GM12873 (cell line): Measurements from ENCODE around the gene APCDD1L.

Experiments used
- TF ChIP-seq, protein P1 (sequence below): IDR thresholded peaks from 2 replicates; pipeline ENCODE4 v1.5.1; 2012; ENCODE audit warnings: low read depth, mild to moderate bottlenecking, moderate library complexity, low read length, control low read depth; ENCODE audit not compliant: insufficient read depth; ENCODE audit errors: missing control alignments

The APCDD1L gene

DNA sequence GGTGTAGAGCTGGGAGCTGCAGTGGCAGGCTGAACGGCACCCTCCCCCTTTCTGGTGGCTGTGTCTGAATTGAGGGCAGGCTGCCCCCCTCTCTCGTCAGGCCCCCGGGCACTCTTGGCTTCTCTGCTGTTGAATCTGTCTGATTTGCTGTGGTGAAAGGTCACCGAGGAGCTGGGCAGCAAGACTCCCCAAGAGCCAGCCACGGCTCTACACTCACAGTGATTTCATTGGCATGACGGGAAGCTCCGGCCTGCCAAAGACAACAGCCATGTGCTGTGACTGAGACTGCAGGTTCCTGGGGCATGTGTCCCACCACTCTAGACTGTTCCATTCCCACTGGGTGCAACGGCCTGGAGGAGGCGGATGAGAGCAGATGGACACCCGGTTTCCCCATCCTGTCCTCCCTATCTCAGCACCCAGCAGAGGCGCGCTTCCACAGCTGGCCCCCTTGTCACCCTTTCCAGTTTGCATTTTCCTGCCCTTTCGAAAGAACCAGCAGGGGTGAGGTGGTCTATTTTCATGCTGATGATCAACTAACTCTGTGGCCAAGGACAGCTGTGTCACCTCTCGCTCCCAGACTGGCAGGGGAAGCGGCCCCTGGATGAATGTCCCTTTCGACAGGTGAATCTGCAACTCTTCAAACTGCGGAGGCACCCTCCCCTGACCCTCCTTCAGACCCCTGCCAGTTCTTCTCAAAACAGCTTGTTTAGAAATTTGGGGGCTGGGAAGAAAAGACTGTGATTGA lies 2.2 kb downstream of the APCDD1L start:
- TF ChIP-seq, protein P1, sequence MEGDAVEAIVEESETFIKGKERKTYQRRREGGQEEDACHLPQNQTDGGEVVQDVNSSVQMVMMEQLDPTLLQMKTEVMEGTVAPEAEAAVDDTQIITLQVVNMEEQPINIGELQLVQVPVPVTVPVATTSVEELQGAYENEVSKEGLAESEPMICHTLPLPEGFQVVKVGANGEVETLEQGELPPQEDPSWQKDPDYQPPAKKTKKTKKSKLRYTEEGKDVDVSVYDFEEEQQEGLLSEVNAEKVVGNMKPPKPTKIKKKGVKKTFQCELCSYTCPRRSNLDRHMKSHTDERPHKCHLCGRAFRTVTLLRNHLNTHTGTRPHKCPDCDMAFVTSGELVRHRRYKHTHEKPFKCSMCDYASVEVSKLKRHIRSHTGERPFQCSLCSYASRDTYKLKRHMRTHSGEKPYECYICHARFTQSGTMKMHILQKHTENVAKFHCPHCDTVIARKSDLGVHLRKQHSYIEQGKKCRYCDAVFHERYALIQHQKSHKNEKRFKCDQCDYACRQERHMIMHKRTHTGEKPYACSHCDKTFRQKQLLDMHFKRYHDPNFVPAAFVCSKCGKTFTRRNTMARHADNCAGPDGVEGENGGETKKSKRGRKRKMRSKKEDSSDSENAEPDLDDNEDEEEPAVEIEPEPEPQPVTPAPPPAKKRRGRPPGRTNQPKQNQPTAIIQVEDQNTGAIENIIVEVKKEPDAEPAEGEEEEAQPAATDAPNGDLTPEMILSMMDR = no peak

DNA sequence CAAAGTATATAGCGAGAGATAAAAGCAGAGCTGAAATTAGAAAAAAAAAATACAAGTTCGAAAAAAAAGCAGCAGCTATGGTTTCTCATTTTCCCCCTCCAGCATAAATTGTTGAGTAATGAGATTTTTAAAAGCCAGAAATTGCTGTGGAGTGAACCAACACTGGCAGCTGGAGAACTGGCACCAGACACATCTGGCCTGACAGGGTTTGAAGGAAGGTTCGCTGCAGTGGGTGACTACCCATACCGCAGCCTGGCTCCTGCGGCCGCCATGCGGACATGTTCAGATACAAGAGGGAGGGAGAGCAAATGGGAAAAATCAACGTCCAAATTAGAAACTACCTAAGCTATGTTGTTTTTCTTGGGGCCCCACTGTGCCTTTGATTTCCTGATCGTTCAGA lies 3.3 kb downstream of the APCDD1L start:
- TF ChIP-seq, protein P1 = no peak

DNA sequence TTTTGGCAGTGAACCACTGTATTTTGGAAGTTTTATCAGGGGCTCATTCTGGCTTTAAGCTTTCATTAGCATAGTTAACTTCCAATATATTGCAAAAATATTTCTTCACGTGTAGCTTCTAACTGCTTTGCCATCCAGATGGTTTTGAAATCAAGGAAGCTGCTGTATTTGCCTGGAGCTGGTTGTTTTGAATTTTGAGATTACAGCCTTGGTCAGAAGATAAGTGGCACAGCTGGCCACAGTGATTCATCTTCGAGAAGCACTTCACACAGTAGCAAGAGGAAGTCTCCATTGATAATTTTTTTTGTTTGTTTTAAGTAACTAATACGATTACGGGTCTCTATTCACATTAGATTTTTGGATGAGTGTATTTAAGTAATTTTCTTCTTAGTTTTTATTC lies 3.8 kb downstream of the APCDD1L start:
- TF ChIP-seq, protein P1 = no peak

DNA sequence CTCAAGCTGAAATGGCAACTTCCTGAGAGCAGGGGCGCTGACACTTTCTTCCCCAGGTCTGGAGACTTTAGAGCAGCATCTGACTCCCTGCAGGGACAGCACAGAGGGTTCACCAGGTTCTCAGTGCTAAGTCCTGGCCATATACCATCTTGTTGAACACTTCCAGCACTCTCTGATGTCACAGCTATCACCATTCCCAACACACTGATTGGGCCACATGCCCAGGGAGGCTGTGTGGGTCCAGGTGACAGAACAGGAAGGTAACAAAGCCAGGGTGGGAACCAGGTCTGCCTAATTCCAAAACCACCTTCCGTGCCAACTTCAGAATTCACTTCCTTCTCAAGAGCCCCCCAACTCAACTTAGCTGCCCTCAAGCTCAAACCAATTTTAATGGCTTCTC lies 4.3 kb downstream of the APCDD1L start:
- TF ChIP-seq, protein P1 = no peak

DNA sequence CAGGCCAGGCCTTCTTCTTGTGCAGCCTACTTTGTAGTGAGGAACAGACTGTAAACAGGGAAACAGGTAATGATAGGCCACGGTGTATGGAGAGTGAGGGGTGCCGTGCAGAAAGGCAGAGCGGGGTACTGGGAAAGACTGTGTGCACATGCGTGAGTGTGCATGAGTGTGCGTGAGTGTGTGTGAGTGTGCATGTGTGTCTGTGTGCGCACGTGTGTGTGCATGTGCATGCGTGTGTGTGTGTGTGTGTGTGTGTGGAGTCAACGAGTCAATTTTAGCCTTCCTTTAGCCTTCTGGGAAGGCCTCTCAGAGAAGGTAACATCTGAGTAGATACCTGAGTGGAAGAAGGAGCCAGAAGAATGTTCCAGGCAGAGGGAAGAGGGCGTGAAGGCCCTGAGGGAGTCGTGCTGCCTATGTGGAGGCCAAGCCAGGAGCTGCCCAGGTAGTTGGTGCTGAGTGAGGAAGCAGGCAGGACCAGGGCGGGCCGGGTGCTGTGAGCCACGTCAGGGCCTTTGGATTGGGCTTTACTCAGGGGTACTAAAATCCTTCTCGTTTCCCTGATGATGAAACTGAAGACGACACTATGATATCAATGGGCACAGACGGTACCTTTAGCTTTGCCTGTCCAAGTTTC lies 6.3 kb downstream of the APCDD1L start:
- TF ChIP-seq, protein P1 = no peak

DNA sequence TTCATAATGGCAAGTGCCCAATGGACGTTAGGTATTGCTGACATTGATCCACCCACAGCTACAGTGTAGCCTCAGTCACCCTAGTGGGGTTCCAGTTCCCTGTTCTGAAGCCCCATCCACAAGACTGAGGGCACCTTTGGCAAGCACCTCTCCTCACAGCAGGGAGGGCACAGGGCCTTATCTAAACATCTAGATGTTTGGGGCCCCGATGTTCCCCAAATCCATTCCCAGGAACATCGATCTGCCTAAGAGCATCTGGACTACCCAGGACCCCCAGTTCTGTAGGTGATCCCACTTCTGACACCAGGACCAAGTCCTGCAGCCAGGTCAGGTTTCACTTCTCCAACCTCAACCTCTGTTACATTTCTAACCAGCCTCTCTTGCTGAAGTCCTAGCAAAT lies 10.6 kb downstream of the APCDD1L start:
- TF ChIP-seq, protein P1 = no peak

DNA sequence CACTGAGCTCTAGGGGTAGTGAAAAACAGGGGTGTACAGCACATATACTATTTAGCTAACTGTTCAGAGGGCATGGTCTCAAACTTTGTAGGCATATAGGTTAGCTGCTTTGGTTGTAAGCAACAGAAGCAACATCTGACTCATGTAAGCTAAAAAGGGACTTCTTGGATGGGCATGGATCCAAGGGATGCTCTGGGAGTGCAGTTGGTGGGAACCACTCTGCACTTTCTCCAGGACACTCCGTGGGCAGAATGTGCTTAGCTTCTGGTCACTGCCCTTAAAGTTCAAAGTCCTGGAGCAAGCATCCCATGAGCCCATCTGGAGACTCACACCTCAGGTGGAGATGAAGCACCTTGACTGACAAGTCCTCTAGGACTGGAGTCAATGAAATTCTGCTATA lies 11.5 kb downstream of the APCDD1L start:
- TF ChIP-seq, protein P1 = no peak
